ENCODE data around the gene CYTL1. TPM values are rescaled to one million over a fixed set of nuclear protein-coding genes. Genes with fewer than 3 reads are reported as not detected.

The CYTL1 gene
- total RNA-seq, 1 donor from 2014 or later, result not detected

DNA sequence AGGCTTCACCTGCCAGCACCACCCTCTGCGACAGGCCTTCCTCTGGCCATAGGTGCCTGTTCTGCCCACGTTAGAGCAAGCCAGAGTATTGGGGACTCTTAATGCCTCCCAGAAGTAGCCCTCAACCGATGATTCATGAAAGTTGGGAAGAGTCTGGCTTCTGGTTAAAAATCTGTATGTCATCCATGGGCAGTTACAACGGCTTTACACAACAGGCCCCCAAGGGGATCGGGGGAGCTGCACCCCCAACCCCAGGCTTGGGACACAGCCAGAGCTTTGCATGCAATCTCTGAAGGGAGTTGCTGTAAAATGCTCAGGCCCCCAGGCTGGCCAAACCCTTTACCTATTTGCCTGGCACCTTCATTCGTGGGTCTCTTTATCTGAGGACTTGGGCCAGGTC is 5.4 kb upstream of the CYTL1 start:
- DNase-seq (ENCODE audit: low read depth) (no peak), FAIRE-seq (no peak)
- no peaks in the 10 kb centered on the region for H3K36me3 ChIP-seq (ENCODE audit: control insufficient read depth, insufficient read depth, low read length)
- H3K4me3 ChIP-seq (ENCODE audit: low read depth, low read length), result no peak overlapping the region
- peaks cover 1% of the 10 kb centered on the region for H3K27me3 ChIP-seq (ENCODE audit: control insufficient read depth, insufficient read depth, low read length)
- TF ChIP-seq, protein P1, sequence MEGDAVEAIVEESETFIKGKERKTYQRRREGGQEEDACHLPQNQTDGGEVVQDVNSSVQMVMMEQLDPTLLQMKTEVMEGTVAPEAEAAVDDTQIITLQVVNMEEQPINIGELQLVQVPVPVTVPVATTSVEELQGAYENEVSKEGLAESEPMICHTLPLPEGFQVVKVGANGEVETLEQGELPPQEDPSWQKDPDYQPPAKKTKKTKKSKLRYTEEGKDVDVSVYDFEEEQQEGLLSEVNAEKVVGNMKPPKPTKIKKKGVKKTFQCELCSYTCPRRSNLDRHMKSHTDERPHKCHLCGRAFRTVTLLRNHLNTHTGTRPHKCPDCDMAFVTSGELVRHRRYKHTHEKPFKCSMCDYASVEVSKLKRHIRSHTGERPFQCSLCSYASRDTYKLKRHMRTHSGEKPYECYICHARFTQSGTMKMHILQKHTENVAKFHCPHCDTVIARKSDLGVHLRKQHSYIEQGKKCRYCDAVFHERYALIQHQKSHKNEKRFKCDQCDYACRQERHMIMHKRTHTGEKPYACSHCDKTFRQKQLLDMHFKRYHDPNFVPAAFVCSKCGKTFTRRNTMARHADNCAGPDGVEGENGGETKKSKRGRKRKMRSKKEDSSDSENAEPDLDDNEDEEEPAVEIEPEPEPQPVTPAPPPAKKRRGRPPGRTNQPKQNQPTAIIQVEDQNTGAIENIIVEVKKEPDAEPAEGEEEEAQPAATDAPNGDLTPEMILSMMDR (IDR thresholded peaks at IDR 0.05; ENCODE audit: insufficient read depth, low read length, severe bottlenecking), result no peak

DNA sequence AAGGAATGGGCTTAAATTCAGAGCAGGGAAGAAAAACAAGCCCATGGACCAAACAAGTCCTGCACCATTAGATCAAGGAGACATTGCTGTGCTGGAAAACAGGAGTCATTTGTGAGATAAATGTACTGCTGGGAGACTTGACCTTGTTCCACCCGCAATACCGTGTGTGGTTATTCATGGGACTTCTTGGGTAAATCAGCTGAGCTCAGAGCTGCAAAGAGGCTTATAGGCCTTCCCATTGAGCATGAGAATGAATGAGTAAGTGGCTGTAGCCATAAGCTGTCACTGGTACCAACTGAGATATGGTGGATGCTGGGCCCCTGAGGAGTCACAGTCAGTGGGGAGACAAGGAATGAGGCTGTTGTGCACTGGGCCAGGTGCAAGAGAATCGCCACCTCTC is 2.3 kb upstream of the CYTL1 start:
- Histone ChIP-seq H3K36me3 (ENCODE audit: control insufficient read depth, insufficient read depth, low read length) (no peaks in the 10 kb centered on the region), H3K4me3 (ENCODE audit: low read depth, low read length) (no peak overlapping the region), H3K27me3 (ENCODE audit: control insufficient read depth, insufficient read depth, low read length) (no peaks in the 10 kb centered on the region)
- TF ChIP-seq, protein P1 (IDR thresholded peaks at IDR 0.05; ENCODE audit: insufficient read depth, low read length, severe bottlenecking), result no peak
- FAIRE-seq (no peak), DNase-seq (ENCODE audit: low read depth) (no peak)

DNA sequence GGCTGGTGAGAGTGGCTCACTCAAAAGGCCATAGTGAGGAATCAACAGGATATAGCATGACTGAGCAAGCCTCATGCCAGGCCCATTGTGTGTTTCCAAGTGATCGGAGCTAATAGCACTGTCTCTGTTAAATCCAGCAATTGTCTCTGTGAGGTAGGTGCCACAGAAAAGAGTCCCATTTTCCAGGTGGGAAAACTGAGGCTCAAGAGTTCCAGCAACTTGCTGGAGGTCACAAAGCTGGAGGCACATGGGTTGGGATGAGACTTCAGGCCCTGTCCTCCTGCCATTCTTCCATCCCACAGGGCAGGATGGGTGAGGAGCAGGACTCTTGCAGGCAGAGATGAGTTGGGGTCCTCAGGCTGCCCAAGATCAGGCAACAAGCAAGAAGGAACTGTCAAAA is 1.1 kb upstream of the CYTL1 start:
- H3K27me3 ChIP-seq (ENCODE audit: control insufficient read depth, insufficient read depth, low read length), result no peaks in the 10 kb centered on the region
- no peak overlapping the region for H3K4me3 ChIP-seq (ENCODE audit: low read depth, low read length)
- no peaks in the 10 kb centered on the region for H3K36me3 ChIP-seq (ENCODE audit: control insufficient read depth, insufficient read depth, low read length)
- TF ChIP-seq, protein P1 (IDR thresholded peaks at IDR 0.05; ENCODE audit: insufficient read depth, low read length, severe bottlenecking), result no peak
- FAIRE-seq, result no peak
- no peak for DNase-seq (ENCODE audit: low read depth)

DNA sequence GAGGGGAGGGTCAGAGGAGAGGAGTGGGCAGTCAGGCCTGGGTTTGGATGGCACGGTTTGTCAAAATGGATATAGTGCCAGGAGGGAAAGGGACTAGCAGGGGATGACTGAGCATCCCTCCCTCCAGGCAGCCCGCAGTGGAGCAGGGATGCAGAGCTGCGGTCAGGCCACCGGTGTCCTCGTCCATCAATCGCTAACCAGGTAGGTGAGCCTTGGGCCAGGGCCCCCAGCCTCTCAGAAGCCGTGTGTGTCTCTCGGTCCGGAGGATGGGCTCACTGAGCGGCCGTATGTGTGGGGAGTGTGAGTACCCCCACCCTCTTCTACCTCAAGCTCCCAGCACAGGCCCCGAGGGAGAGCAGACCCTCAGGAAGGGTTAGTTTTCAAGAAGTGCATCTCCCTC is 538 bp upstream of the CYTL1 start:
- H3K27me3 ChIP-seq (ENCODE audit: control insufficient read depth, insufficient read depth, low read length), result no peaks in the 10 kb centered on the region
- no peak overlapping the region for H3K4me3 ChIP-seq (ENCODE audit: low read depth, low read length)
- DNase-seq (ENCODE audit: low read depth), result no peak
- TF ChIP-seq, protein P1 (IDR thresholded peaks at IDR 0.05; ENCODE audit: insufficient read depth, low read length, severe bottlenecking), result no peak
- H3K36me3 ChIP-seq (ENCODE audit: control insufficient read depth, insufficient read depth, low read length), result no peaks in the 10 kb centered on the region
- no peak for FAIRE-seq

DNA sequence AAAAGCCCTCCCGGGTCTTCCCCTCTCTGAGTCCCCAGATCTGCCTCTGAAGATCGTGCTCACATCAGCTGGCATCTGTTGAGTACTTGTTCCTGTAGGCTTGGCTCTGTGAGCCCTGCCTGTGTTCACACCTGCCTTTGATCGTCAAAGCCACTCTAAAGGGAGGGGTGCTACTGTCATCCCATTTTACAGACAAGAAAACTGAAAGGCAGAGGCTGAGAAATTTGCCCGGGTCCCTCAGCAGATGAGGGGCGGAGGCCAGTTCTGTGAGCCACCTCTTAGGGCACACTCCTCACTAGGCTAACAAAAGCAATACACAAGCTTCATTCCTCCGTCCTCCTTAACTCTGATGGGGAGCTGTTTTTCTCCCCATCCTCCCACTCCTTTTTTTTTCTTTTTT is 655 bp downstream of the CYTL1 start:
- Histone ChIP-seq H3K27me3 (ENCODE audit: control insufficient read depth, insufficient read depth, low read length) (no peaks in the 10 kb centered on the region), H3K36me3 (ENCODE audit: control insufficient read depth, insufficient read depth, low read length) (no peaks in the 10 kb centered on the region), H3K4me3 (ENCODE audit: low read depth, low read length) (no peak overlapping the region)
- TF ChIP-seq, protein P1 (IDR thresholded peaks at IDR 0.05; ENCODE audit: insufficient read depth, low read length, severe bottlenecking), result no peak
- FAIRE-seq, result no peak
- DNase-seq (ENCODE audit: low read depth), result no peak

DNA sequence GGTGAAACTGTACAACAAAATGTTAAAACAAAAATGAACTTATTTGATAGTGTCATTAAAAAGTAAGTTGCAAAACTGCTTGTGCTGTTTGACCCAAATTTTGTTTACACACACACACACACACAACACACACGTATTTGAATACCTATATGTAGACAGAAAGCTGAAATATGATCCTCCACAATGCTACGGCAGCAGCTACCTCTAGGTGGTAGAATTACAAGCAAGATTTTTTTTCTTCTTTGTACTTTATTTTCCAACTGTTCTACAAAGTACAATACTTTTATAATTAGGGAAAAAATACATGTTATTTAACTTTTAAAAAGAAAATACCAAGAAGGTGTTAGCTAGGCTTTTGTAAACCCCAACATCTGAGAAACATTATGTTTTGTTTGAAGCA is 1.2 kb downstream of the CYTL1 start:
- FAIRE-seq (no peak), DNase-seq (ENCODE audit: low read depth) (no peak)
- Histone ChIP-seq H3K27me3 (ENCODE audit: control insufficient read depth, insufficient read depth, low read length) (no peaks in the 10 kb centered on the region), H3K36me3 (ENCODE audit: control insufficient read depth, insufficient read depth, low read length) (no peaks in the 10 kb centered on the region), H3K4me3 (ENCODE audit: low read depth, low read length) (no peak overlapping the region)
- TF ChIP-seq, protein P1 (IDR thresholded peaks at IDR 0.05; ENCODE audit: insufficient read depth, low read length, severe bottlenecking), result no peak
